CD4-positive, alpha-beta T cell treated with Interleukin-15 for 4 hours (primary cell): ENCODE data around the gene LMO2.
A peak's percentile ranks its signal among the peaks of the same experiment; 100 is the strongest.
"Not testable (repeated sequence)": the region's sequence is repeated elsewhere in the genome, so short reads cannot be mapped to it uniquely, and the experiment has no call there.

ENCODE experiments used
- DNase-seq: peaks from one replicate; pipeline ENCODE4 v3.0.0-alpha.2; 2020; ENCODE audit warnings: low spot score

Gene LMO2

DNA sequence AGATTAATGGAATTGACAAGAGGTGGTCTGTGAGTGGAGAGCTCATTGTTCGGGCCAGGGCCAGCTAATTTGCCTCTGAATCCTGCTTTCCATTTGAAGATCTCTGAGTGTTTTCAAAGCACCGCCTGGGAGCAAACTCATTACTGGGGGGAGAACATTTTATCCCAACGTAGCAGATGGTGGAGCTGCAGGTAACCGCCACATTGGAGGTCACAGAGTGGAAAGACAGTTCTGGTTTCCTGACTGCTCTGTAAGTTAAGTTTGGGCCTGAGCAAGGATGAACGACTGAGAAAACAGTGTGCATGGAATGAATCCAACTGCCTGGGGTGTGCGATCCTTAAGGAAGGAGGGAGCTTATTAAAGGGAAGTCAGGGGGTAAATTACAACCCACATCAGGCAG is 30.5 kb downstream of the LMO2 start:
- DNase-seq: no peak

GRCh38 chr11:33860926-33861325 is 30.9 kb downstream of the LMO2 start:
- DNase-seq: no peak

DNA sequence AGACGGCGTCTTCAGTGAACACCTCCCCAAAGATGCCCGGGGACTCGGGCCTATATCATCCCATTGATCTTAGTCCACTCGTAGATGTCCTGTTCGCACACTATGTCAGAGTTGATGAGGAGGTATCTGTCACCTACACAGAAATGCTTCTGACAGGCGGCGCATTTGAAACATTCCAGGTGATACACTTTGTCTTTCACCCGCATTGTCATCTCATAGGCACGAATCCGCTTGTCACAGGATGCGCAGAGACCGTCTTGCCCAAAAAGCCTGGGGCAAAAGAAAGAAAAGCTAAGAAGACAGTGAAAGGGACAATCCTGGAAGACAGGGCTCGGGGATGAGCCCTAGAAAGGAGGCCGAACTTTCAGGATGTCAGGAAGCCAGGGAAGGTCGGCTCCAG is 32.6 kb downstream of the LMO2 start:
- DNase-seq: no peak

DNA sequence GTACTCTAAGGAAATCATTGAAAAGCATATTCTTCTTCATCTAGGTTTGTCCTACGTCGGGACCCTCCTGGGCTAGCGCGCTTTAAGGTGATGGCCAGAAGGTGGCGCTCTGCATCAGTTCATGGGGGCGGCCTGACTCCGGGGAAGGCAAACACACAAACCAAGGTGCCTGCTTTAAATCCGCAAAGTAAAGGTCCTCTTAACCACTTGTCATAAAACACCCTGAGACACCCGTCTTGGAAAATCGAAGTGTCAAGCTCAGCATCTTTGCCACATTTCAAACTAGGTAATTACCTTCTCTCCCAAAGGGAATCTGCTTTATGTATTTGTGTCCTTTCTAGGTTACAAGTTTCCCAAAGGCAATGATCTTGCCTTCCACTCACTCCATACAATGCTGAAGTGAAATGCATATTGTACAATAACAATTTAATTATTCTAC is 33.9 kb downstream of the LMO2 start:
- peak; percentile 60 for DNase-seq

- no peak for DNase-seq
Measured at GRCh38 chr11:33855500-33855899, 36.4 kb downstream of the LMO2 start.

- DNase-seq: no peak
Measured at GRCh38 chr11:33848717-33849390, 43.0 kb downstream of the LMO2 start.

DNA sequence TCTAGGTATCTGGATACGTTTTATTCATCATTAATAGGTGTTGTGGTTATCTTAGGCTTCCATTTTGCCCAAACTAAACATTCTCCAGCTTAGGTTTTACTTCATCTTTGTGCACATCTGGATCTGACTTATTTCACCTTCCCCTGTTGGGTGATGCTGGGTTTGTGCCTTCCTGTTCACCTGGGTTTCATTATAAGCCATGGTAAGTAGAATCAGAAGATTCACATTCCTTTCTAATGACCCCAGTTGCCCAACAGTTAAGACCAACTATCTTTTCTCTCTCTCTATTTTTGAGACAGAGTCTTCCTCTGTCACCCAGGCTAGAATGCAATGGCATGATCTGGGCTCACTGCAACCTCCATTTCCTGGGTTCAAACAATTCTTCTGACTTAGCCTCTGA is 44.6 kb downstream of the LMO2 start:
- DNase-seq: no peak

GRCh38 chr11:33844236-33844635 is 47.6 kb downstream of the LMO2 start:
- DNase-seq: no peak

GRCh38 chr11:33843018-33843417 is 48.9 kb downstream of the LMO2 start:
- no peak for DNase-seq

DNA sequence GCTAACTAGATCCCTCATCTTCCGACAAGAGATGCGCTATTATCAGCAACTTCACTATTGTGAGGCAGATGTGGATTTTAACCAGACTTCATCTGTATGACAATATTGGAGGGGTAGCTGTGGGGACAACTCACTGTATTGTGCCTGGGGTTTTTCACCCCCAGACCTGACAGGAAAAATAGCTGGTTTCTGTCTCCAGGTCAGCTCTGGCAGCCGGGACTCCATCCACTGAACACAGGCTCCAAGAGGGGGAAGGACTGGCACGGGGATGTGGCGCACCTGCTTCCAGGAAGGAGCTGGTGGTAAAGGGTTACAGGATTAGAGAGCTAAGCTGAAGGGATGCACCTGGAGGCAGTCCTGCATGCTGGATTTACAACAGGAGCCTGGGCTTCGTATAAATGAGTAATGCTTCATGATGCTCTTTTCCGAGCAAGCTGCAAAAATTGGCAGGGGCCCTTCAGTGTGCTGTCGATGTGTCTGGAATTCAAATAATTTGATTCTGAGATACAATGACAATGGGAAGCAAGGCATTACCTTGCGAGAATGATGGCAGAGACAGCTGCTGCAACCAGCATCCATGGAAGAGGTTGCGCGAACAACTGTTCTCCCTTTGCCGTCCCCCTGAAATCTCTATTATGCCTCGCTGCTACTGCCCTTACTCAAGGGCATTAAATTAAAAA is 49.5 kb downstream of the LMO2 start:
- no peak for DNase-seq

DNA sequence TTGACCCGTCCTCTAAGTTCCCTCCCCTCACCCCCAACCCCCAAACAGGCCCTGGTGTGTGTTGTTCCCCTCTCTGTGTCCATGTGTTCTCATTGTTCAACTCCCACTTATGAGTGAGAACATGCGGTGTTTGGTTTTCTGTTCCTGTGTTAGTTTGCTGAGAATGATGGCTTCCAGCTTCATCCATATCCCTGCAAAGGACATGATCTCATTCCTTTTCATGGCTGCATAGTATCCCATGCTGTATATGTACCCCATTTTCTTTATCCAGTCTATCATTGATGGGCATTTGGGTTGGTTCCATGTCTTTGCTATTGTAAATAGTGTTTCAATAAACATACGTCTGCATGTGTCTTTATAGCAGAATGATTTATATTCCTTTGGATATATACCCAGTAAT is 53.6 kb downstream of the LMO2 start:
- DNase-seq: not testable (repeated sequence)

- DNase-seq: not testable (repeated sequence)
Measured at GRCh38 chr11:33837334-33837733, 54.5 kb downstream of the LMO2 start.

DNA sequence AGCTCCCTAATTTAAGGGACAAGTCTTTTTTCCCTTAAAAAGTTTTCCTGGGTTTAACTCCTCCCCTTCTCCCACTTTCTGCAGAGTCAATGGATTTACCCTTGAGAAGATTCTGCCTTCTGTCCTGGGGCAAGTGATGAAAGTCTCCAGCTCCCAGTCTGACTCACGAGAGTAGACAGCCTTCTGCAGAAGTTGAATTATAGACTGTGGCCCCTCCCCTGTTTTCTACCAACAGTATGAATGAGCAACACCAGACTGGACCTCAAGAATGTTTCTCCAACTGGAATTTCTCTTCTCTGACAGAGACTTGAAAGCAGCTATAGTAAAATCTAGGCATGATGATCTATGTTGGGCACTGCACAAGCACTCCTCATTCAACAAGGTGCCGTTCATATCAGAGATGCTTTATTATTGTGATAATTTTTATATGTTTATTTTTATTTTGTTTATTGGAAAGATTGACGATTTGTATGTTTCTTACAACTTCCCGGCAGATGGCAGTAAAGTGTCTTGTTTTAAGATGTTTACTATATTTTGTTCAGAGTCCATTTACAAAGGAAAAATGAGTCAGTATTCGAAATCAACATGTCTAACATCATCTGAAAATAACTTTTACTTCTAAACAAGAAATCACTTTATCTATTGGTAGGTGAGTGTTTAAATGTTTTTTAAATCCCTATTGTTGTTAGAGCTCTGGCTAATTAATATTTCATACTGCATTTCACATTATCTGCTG is 56.6 kb downstream of the LMO2 start:
- DNase-seq: no peak

DNA sequence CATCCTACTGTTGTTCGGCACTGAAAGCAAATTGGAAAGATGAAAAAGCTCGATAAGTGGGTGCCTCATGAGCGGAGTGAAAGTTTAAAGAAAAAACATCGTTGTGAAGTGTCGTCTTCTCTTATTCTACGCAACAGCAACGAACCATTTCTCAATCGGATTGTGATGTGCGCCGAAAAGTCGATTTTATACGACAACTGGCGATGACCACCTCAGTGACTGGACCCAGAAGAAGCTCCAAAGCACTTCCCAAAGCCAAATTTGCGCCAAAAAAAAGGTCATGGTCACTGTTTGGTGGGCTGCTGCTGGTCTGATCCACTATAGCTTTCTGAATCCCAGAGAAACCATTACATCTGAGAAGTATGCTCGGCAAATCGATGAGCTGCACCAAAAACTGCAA is 59.2 kb downstream of the LMO2 start:
- DNase-seq: no peak

GRCh38 chr11:33830903-33831648 is 60.8 kb downstream of the LMO2 start:
- DNase-seq: no peak

- peak; percentile 53 for DNase-seq
Measured at GRCh38 chr11:33829430-33830141, 62.3 kb downstream of the LMO2 start.

GRCh38 chr11:33828604-33829429 is 63.1 kb downstream of the LMO2 start:
- DNase-seq: no peak

- DNase-seq: no peak
Measured at GRCh38 chr11:33827206-33827605, 64.7 kb downstream of the LMO2 start.

DNA sequence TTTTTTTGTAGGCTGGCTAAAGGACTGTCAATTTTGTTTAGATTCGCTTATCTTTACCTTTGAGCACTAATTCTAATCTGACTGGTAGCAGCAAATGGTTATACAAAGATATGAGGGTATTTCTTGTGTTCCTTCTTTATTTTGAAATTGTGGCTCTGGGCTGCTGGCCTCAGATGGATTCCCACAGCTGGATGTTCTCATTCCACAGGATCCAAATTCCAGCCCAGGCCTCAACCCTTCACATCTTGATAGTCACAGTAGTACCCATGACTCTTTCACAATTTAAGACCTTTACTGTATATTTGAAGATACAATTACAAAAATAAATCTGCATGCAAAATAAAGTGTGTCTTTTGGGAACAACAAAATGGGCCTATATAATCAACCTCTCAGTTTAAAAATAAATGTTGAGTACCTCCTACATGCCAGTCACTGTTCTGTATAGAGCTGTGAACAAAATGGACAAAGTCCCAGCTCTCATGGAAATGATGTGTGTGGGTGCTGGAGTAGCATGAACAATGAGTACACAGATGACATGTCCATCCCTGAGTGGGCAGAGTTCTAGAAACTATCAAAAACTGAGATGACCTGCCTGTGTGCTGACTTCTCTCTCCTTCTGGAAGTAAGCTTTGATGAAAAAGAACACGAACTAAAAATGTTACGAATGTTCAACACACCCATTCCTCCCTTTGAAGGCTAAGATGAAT is 65.9 kb downstream of the LMO2 start:
- no peak for DNase-seq

DNA sequence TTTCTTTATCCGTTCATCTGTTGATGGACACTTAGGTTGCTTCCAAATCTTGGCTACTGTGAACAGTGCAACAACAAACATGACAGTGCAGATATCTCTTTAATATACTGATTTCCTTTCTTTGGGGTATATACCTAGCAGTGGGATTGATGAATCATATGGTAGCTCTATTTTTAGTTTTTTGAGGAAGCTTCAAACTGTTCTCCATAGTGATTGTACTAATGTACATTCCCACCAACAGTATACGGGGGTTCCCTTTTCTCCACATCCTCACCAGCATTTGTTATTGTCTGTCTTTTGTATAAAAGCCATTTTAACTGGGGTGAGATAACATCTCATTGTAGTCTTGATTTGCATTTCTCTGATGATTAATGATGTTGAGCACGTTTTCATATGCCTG is 68.9 kb downstream of the LMO2 start:
- DNase-seq: not testable (repeated sequence)
